GM21619 (cell line): Measurements from ENCODE around the gene ZSCAN5B.
"Not testable (repeated sequence)": the region's sequence is repeated elsewhere in the genome, so short reads cannot be mapped to it uniquely, and the experiment has no call there.

Experiments
- ATAC-seq: cut with Tn5 transposase; IDR thresholded peaks from one replicate; pipeline ENCODE4 v1.9.1; 2021; ENCODE audit not compliant: unreplicated experiment

ZSCAN5B gene, protein sequence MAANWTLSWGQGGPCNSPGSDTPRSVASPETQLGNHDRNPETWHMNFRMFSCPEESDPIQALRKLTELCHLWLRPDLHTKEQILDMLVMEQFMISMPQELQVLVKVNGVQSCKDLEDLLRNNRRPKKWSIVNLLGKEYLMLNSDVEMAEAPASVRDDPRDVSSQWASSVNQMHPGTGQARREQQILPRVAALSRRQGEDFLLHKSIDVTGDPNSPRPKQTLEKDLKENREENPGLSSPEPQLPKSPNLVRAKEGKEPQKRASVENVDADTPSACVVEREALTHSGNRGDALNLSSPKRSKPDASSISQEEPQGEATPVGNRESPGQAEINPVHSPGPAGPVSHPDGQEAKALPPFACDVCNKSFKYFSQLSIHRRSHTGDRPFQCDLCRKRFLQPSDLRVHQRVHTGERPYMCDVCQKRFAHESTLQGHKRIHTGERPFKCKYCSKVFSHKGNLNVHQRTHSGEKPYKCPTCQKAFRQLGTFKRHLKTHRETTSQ

DNA sequence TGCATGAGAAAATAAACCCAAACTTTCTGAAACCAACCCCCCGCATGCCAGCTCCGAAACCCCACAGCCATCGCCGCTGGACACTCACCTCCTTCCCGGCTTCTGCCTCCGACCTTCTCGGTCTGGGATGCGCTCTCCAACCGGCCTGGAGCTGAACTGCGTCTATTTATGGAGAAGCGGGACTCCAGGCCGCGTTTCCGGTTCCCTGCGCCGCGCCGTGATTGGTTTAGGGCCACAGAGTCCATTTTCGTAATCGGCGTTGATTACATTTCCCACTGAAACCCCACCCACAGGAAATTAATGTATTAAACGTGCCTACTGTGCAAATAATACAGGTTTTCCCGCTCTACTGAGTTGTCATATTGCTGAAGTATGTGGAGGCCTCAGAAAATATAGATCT, at the start of gene ZSCAN5B:
TSS of gene ZSCAN5B (minus strand) at position 138 of the 400 bp plus-strand sequence. CDS start 4,731 bp downstream, outside the sequence.
- ATAC-seq: not testable (repeated sequence)

DNA sequence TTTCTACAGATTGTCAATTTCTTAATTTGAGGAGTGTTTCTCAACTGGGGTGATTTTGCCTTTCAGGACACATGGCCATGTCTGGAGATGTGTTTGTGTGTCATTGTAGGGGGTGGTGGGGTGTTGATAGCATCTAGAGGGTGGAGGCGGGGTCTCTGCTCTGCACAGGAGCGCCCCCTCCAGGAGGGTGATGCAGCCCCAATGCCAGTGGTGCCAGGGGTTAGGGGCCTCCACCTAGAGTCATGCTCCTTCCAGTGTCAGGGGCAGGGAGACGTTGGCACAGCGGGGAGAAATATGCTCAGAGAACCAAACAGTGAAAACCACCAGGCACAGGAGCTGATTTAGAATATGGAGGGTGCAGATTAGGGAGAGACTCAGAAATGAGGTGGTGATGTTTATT, 48.2 kb upstream of the ZSCAN5B start:
- ATAC-seq: not testable (repeated sequence)

DNA sequence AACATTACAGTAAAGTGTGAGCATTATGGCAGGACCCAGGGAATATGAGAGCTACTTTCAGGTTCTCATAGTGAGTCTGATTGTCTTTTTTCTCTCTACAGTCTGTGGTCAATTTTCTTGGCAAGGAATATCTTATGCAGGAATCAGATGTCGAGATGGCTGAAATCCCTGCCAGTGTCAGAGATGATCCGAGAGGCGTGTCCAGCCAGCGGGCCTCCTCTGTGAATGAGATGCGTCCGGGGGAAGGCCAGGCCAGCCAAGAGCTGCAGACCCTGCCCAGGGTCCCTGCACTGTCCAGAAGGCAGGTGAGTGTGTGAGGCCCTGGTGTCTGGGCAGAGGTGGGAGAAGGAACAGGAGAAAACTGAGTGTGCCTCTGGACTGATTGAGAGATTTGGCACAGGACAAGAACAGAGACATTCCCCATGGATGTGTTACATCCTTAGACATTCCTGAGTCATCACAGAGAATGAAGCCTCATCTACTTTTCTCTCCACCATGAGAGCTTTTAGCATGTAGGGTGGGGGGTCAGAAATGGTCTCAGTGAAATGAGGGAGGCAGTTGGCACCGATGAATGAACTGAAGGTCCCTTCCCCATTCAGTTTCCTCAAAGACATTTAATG, 47.6 kb upstream of the ZSCAN5B start:
- ATAC-seq: no peak

DNA sequence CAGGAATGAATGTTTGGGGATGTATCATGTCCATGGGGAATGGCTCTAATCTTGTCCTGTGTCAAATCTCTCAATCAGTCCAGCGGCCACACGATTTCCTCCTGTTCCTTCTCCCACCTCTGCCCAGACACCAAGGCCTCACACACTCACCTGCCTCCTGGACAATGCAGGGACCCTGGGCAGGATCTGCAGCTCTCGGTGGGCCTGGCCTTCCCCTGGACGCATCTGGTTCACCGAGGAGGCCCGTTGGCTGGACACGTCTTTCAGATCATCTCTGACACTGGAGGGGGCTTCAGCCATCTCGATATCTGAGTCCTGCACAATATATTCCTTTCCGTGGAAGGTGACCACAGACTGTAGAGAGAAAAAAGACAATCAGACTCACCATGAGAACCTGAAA, 25.9 kb upstream of the ZSCAN5B start:
- no peak for ATAC-seq

DNA sequence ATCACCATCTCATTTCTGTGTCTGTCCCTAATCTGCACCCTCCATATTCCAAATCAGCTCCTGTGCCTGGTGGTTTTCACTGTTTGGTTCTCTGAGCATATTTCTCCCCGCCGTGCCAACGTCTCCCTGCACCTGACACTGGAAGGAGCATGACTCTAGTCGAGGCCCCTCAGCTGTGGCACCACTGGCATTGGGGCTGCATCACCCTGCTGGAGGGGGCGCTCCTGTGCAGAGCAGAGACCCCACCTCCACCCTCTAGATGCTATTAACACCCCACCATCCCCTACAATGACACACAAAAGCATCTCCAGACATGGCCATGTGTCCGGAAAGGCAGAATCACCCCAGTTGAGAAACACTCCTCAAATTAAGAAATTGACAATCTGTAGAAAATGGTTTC, 25.3 kb upstream of the ZSCAN5B start:
- no peak for ATAC-seq

DNA sequence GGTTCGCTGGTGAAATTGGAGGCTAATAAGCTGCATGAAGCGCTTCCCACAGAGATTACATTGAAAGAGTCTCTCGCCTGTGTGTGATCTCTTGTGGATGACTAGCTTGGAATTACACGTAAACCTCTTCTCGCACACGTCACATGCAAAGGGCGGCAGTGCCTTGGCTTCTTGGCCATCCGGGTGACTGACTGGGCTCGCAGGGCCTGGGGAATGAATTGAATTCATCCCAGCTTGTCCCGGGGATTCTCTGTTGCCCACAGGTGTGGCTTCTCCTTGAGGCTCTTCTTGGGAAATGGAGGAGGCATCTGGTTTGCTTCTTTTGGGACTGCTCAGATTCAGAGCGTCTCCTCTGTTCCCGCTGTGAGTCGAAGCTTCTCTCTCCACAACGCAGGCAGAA, 24.3 kb upstream of the ZSCAN5B start:
- ATAC-seq: no peak

DNA sequence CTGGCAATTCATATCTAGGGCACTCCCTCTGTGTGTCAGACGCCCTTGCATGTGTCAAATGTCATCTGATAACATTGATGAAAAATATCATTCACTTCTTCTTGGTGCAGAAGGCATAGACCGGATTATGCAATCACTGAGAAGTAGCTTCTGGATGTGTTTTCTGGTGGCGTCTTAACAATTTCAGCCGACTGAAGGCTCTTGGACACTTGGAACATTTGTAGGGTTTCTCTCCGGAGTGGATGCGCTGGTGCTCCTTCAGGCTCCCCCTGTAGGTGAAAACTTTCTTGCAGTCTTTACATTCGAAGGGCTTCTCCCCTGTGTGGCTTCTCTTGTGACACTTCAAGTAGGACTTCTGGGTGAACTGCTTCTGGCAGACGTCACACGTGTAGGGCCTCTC, 23.9 kb upstream of the ZSCAN5B start:
- not testable (repeated sequence) for ATAC-seq

DNA sequence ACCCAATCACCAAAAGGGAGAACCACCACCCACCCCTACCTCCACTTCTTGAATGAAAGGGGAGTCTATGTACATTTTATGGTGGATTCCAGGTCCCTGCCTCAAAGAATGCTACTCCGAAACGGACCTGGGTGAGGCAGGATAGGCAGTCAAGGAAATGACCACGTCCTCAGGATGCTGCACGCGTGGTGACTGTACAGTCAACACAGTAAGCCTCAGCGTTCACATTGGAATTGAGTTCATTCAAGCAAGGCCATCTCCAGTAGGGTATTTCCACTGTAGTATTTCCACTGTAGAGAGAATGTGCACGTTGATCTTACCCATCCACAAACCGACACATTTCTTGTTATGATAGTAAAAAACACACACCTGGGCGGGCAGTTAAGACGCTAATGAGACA, 21.4 kb upstream of the ZSCAN5B start:
- ATAC-seq: no peak

DNA sequence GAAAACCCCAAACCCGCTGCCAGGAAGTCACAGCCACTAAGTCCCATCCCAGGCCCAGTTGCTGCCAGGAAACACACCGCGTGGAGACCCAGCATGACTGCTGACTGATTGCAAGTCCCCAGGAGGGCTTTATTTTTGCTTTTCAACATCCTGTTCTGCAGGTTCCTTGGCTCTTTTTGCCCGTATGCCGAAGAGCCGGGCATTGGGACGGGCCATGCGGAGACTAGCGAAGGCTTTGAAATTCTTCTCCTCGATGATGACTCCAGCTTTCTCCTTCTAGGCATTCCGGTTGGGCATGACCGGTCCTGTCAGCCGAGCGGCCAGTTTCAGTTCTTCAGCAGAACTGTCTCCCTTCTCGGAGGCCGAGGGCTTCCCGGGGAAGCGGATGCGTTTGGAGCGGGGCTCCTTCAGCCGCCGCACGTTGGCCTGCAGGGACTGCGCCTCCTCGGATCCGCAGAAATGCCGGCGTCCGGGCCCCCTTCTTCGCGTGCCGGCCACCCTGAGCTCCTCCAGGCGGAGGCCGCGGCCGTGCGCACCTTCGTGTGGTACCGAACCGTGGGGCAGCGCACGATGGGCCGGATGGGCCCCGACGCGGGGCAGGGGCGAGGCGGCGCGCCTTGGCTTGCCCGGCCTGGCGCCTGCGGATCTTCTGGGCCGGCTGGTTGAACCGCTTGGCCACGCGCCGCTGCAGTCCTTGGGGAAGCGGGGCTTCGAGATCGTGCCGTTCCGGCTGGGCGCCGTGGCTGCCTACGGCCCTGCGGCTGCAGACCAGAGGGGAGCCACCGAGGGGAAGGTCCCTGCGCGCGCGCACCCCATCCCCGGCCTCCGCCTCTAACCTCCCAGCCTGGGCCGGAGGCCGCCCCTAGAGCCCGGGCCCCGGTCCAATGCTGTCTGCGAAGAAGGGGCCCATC, 19.7 kb upstream of the ZSCAN5B start:
- no peak for ATAC-seq

DNA sequence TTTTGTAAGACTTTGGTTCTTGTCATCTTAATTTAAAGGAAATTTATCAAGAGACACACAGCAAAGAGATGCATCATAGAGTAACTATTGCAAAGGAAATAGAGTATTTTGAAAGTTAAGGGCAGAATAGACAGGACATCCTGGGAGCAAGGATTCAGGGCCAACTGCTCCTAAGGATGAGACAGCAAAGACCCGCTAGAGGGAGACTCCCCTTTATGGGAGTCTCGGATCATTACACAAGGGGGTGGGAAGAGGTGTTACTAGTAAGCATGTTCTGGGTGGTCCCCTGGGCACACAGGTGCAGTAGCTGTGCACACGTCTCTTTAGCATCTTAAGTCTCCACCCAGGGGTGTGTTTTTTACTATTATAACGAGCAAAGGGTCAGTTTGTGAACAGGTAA, 14.1 kb upstream of the ZSCAN5B start:
- no peak for ATAC-seq

DNA sequence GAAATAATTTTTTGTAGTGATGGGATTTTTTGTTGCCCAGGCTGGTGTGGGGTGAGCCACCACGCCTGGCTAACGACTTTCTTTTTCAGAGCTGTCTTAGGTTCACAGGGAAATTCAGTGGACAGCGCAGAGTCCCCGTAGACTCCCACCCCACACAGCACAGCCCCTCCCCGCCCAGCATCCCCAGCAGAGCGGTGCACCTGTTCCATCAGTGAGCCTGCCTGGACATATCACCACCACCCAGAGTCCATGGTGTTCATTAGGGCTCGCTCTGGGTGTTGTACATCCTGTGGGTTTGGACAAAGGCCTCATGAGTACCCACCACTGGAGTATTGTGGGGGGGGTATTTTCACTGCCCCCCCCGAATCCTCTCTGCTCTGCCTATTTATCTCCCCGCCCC, 12.5 kb upstream of the ZSCAN5B start:
- ATAC-seq: not testable (repeated sequence)

DNA sequence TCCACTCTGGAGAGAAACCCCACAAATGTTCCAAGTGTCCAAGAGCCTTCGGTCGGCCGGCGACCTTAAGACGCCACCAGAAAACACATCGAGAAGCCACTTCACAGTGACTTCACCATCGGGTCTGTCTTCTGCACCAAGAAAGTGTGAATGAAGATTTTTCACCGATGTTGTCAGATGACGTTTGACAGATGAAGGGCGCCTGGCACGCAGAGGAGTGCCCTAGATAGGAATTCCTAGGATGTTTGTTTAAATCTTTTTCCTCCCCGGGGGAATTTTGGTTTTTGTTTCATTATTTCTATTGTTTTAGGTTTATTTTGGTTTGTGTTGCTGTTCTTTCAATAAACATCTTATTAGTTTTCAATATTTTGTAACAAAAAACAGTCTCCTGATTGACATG, 11.5 kb upstream of the ZSCAN5B start:
- ATAC-seq: no peak

DNA sequence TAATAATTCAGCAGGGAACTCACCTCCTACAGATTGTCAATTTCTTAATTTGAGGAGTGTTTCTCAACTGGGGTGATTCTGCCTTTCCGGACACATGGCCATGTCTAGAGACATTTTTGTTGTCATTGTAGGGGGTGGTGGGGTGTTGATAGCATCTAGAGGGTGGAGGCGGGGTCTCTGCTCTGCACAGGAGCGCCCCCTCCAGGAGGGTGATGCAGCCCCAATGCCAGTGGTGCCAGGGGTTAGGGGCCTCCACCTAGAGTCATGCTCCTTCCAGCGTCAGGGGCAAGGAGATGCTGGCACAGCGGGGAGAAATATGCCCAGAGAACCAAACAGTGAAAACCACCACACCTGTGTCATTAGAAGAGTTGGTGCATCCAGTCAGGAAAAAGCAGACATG, 10.0 kb upstream of the ZSCAN5B start:
- ATAC-seq: not testable (repeated sequence)

DNA sequence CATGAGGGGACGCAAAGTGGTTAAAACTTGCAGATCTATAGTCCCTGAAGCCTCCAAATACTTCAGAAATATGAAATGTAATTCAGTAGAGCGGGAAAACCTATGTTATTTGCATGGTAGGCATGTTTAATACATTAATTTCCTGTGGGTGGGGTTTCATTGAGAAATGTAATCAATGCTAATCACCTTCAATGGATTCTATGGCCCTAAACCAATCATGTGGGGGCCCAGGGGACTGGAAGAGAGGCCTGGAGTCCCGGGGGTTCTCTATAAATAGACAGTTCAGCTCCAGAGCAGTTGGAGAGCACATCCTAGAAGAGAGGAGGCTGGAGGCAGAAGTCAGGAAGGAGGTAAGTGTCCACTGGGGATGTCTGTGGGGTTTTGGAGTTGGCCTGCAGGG, 4.4 kb upstream of the ZSCAN5B start, which contains the start of gene ZSCAN5C:
TSS of gene ZSCAN5C (plus strand) at position 301 of the 400 bp plus-strand sequence. CDS start 3,641 bp downstream, outside the sequence.
- ATAC-seq: no peak

DNA sequence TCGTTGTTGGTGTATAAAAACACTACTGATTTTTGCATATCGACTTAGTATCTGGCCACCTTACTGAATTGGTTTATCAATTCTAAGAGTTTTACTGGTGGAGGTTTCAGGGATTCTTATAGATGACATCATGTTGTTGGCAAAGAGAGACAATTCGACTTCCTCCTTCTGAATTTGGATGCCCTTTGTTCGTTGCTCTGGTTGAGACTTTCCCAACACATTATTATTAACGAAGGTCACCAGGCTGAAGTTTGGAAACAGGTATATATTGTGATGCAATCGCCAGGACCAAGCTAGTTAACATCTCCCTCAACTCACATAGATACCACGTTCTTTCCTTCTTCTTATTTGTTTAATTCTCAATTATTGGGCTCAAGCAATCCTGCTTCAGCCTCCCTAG, 2.1 kb upstream of the ZSCAN5B start:
- ATAC-seq: no peak

DNA sequence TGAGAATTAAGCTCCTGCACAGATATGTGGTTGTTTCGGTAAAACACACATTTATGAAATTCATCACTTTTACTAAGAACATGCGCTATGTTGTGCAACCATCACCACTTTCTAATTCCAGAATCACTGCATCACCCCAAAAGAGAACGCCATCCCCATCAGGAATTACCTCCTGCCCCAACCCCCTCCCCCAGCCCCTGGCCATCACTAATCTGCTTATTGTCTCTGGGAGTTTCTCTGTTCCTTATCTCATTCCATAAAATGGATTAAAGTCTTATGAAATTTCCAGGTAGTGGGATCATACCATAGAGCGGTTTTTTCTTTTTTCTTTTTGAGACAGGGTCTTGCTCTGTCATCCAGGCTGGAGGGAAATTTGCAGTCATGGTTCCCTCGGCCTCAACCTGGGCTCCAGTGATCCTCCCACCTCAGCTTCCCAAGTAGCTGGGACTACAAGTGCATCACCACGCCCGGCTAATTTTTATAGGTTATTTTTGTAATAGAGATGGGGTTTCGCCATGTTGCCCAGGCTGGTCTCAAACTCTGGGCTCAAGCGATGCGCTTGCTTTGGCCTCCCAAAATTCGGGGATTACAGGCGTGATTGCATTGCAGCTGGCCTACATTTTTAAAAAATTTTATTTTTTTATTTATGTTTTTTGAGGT, 3.5 kb downstream of the ZSCAN5B start:
- no peak for ATAC-seq

DNA sequence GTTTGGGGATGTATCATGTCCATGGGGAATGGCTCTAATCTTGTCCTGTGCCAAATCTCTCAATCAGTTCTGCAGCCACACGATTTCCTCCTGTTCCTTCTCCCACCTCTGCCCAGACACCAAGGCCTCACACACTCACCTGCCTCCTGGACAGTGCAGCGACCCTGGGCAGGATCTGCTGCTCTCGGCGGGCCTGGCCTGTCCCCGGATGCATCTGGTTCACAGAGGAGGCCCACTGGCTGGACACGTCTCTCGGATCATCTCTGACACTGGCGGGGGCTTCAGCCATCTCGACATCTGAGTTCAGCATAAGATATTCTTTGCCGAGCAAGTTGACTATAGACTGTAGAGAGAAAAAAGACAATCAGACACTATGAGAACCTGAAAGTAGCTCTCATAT, 5.9 kb downstream of the ZSCAN5B start:
- ATAC-seq: no peak

DNA sequence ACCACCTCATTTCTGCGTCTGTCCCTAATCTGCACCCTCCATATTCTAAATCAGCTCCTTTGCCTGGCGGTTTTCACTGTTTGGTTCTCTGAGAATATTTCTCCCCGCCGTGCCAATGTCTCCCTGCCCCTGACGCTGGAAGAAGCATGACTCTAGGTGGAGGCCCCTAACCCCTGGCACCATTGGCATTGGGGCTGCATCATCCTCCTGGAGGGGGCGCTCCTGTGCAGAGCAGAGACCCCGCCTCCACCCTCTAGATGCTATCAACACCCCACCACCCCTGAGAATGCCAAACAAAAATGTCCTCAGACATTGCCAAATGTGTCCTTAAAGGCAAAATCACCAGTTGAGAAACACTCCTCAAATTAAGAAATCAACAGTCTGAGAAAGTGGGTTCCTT, 6.5 kb downstream of the ZSCAN5B start:
- no peak for ATAC-seq

DNA sequence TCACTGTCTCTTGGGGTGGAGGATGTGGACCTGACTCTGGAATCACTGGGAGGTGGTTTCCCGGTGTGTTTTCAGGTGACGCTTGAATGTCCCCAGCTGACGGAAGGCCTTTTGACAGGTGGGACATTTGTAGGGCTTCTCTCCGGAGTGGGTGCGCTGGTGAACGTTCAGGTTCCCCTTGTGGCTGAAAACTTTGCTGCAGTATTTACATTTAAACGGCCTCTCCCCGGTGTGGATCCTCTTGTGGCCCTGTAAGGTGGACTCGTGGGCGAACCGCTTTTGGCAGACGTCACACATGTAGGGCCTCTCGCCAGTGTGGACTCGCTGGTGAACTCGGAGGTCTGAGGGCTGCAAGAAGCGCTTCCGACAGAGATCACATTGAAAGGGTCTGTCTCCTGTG, 7.8 kb downstream of the ZSCAN5B start:
- ATAC-seq: no peak

DNA sequence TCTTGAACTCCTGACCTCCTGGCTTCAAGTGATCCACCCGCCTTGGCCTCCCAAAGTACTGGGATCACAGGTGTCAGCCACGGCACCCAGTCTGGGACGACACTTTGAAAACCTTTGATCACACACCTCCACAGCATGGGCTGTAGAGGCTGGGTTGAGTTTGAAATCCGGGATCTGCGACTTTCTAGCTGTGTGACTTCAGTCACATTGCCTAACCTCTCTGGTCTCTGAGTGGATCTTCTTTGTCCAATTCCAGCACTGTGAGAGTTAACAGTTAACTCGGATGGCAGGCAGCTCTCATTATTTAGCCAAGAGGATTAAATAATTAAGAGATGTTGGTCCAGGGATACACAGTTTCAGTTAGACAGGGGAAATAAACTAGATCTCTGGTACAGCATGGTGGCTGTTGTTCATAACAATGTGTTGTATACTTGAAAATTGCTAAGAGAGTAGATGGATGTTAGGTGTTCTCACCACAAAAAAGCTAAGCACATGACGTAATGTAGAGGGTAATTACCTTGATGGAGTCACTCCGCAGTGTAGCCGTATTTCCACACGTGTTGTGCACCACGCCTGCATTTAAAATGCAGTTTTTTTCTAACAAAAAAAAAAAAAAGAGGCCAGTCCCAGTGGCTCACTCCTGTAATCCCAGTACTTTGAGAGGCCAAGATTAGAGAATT, 19.9 kb downstream of the ZSCAN5B start:
- no peak for ATAC-seq
